H1 (cell line): ENCODE results near the gene MEIOB. TPM values are rescaled to one million over a fixed set of nuclear protein-coding genes. Genes with fewer than 3 reads are reported as not detected.

Source experiments
- CTCF ChIA-PET: fragments of 300-600 bp; sonication (Branson Sonifier 250); formaldehyde crosslinking; loops from one replicate; lab custom pipeline; 2021; ENCODE audit not compliant: partially characterized antibody; lab: Charles Lee
- POLR2A ChIA-PET: fragments of 300-600 bp; sonication (Branson Sonifier 250); formaldehyde crosslinking; loops from one replicate; lab custom pipeline; 2021; ENCODE audit warnings: inconsistent platforms; ENCODE audit not compliant: partially characterized antibody; lab: Charles Lee
- DNase-seq, 2 experiments: peaks; one replicate each; pipeline versions ENCODE4 v3.0.0 to v3.0.0-alpha.2; 2010 to 2022; ENCODE audit warnings: low spot score in 2 of 2, low read depth in 1 of 2, mixed read lengths in 1 of 2
- FAIRE-seq: peaks from 2 replicates; lab custom pipeline; 2011; peaks lifted over from hg19 to GRCh38; lab: Jason Lieb, UNC
- H2AFZ ChIP-seq: 2 replicates; pipeline ENCODE4 v1.8.1; 2012; ENCODE audit warnings: low read length, inconsistent platforms
- H2AK5ac ChIP-seq: 2 replicates; pipeline ENCODE4 v1.6.1; 2013; ENCODE audit warnings: low read depth, low read length
- H2BK120ac ChIP-seq: replicated peaks from 2 replicates; pipeline ENCODE3; 2013; ENCODE audit warnings: low read depth, low read length, inconsistent platforms
- H2BK12ac ChIP-seq: 2 replicates; pipeline ENCODE4 v1.6.1; 2013; ENCODE audit warnings: low read depth, low read length
- H2BK15ac ChIP-seq: 2 replicates; pipeline ENCODE4 v1.6.1; 2013; ENCODE audit warnings: low read length
- H2BK20ac ChIP-seq: 2 replicates; pipeline ENCODE4 v1.6.1; 2013; ENCODE audit warnings: low read length
- H2BK5ac ChIP-seq: 2 replicates; pipeline ENCODE4 v1.6.1; 2013; ENCODE audit warnings: low read depth, low read length
- H3K14ac ChIP-seq: 2 replicates; pipeline ENCODE4 v1.6.1; 2013; ENCODE audit warnings: inconsistent platforms; ENCODE audit not compliant: insufficient read length
- H3K18ac ChIP-seq: 2 replicates; pipeline ENCODE4 v1.6.1; 2013; ENCODE audit warnings: low read length; ENCODE audit errors: extremely low read depth
- H3K23ac ChIP-seq: 2 replicates; pipeline ENCODE4 v1.6.1; 2013; ENCODE audit warnings: inconsistent platforms; ENCODE audit not compliant: insufficient read length
- H3K23me2 ChIP-seq: 2 replicates; pipeline ENCODE4 v1.6.1; 2013; ENCODE audit warnings: low read depth, low read length
- H3K27ac ChIP-seq: 2 replicates; pipeline ENCODE4 v1.6.1; 2011; ENCODE audit warnings: low read depth, low read length, inconsistent platforms
- H3K27me3 ChIP-seq, 4 experiments: replicated peaks in 1 of 4; 1 replicate in 1 of 4; 2 replicates in 3 of 4; pipeline versions ENCODE4 v1.6.1 to v1.8.1; 2011 to 2013; ENCODE audit warnings: low read length in 3 of 4, mild to moderate bottlenecking in 3 of 4, inconsistent platforms in 2 of 4, mixed read lengths in 2 of 4, moderate library complexity in 1 of 4; ENCODE audit not compliant: control insufficient read depth in 3 of 4, insufficient read depth in 3 of 4; ENCODE audit errors: extremely low read depth in 1 of 4
- H3K36me3 ChIP-seq, 4 experiments: 2 replicates each; pipeline versions ENCODE4 v1.6.1 to v1.8.1; 2011 to 2013; ENCODE audit warnings: mild to moderate bottlenecking in 4 of 4, low read length in 3 of 4, moderate library complexity in 2 of 4, control low read depth in 1 of 4, inconsistent platforms in 1 of 4; ENCODE audit not compliant: insufficient read depth in 4 of 4, control insufficient read depth in 2 of 4
- H3K4ac ChIP-seq: replicated peaks from 2 replicates; pipeline ENCODE3; 2013; ENCODE audit warnings: low read length, low read depth, mixed read lengths, inconsistent platforms; ENCODE audit not compliant: insufficient read length
- H3K4me1 ChIP-seq, 4 experiments: replicated peaks in 1 of 4; 1 replicate in 1 of 4; 2 replicates in 3 of 4; pipeline versions ENCODE4 v1.6.1 to v1.8.1; 2011 to 2013; ENCODE audit warnings: low read length in 3 of 4, inconsistent platforms in 2 of 4, mixed read lengths in 1 of 4; ENCODE audit not compliant: insufficient read depth in 4 of 4, control insufficient read depth in 3 of 4
- H3K4me2 ChIP-seq, 2 experiments: 2 replicates each; pipeline versions ENCODE4 v1.6.1 to v1.8.1; 2011 to 2013; ENCODE audit warnings: low read depth in 2 of 2, low read length in 2 of 2, control low read depth in 1 of 2, inconsistent platforms in 1 of 2, mild to moderate bottlenecking in 1 of 2; ENCODE audit not compliant: insufficient read depth in 1 of 2
- H3K4me3 ChIP-seq, 4 experiments: fragments of 200-600, 300-600 bp in 1 of 4; sonication (generic), shearing (Covaris generic), sonication (Bioruptor Twin) in 1 of 4; 2 replicates each; pipeline versions ENCODE4 v1.5.1 to v1.8.1; 2011 to 2016; ENCODE audit warnings: low read length in 4 of 4, low read depth in 3 of 4, control low read depth in 2 of 4, inconsistent platforms in 2 of 4, mild to moderate bottlenecking in 2 of 4, mixed read lengths in 1 of 4, moderate library complexity in 1 of 4; ENCODE audit not compliant: insufficient read depth in 2 of 4; ENCODE audit errors: extremely low read depth in 1 of 4
- H3K56ac ChIP-seq: replicated peaks from 2 replicates; pipeline ENCODE3; 2013; ENCODE audit warnings: low read depth, mild to moderate bottlenecking, mixed read lengths, low read length, inconsistent platforms; ENCODE audit not compliant: insufficient read length
- H3K79me1 ChIP-seq: 2 replicates; pipeline ENCODE4 v1.6.1; 2013; ENCODE audit warnings: low read depth, low read length, control low read depth
- H3K79me2 ChIP-seq, 2 experiments: 2 replicates each; pipeline versions ENCODE4 v1.6.1 to v1.8.1; 2012 to 2013; ENCODE audit warnings: low read length in 2 of 2, mild to moderate bottlenecking in 2 of 2, inconsistent platforms in 1 of 2; ENCODE audit not compliant: insufficient read depth in 2 of 2, control insufficient read depth in 1 of 2
- H3K9ac ChIP-seq, 4 experiments: replicated peaks in 1 of 4; 1 replicate in 1 of 4; 2 replicates in 3 of 4; pipeline versions ENCODE4 v1.6.1 to v1.8.1; 2011 to 2013; ENCODE audit warnings: low read depth in 3 of 4, low read length in 3 of 4, control low read depth in 2 of 4, mild to moderate bottlenecking in 2 of 4, moderate library complexity in 2 of 4, inconsistent platforms in 1 of 4; ENCODE audit errors: extremely low read depth in 1 of 4
- H3K9me3 ChIP-seq, 2 experiments: 2 replicates each; pipeline versions ENCODE4 v1.6.1 to v1.8.1; 2012 to 2013; ENCODE audit warnings: mild to moderate bottlenecking in 2 of 2, moderate library complexity in 2 of 2, control low read depth in 1 of 2, inconsistent platforms in 1 of 2, low read depth in 1 of 2, low read length in 1 of 2, mixed read lengths in 1 of 2; ENCODE audit not compliant: insufficient read depth in 2 of 2
- H4K20me1 ChIP-seq, 2 experiments: replicated peaks in 1 of 2; 2 replicates each; pipeline versions ENCODE3 to v1.8.1; 2011 to 2013; ENCODE audit warnings: inconsistent platforms in 2 of 2, low read length in 2 of 2, mild to moderate bottlenecking in 1 of 2; ENCODE audit not compliant: insufficient read depth in 2 of 2, control insufficient read depth in 1 of 2
- H4K5ac ChIP-seq: 2 replicates; pipeline ENCODE4 v1.6.1; 2013; ENCODE audit warnings: low read length, low read depth, mixed read lengths, inconsistent platforms; ENCODE audit not compliant: insufficient read length
- H4K8ac ChIP-seq: 2 replicates; pipeline ENCODE4 v1.8.0; 2013; ENCODE audit warnings: mild to moderate bottlenecking, moderate library complexity, low read length, inconsistent platforms; ENCODE audit not compliant: insufficient read depth; ENCODE audit errors: extremely low read depth
- H4K91ac ChIP-seq: replicated peaks from 2 replicates; pipeline ENCODE3; 2013; ENCODE audit warnings: low read length, mixed read lengths, inconsistent platforms; ENCODE audit not compliant: insufficient read length
- ATF2 ChIP-seq: IDR thresholded peaks from 2 replicates; pipeline ENCODE4 v1.6.1; 2012; ENCODE audit warnings: low read length, inconsistent platforms
- CTBP2 ChIP-seq: IDR thresholded peaks from 2 replicates; pipeline ENCODE4 v1.7.0; 2011; ENCODE audit warnings: borderline replicate concordance, mild to moderate bottlenecking, moderate library complexity, mixed read lengths, low read length; ENCODE audit not compliant: insufficient read depth, insufficient read length
- E2F6 ChIP-seq: IDR thresholded peaks from 2 replicates; pipeline ENCODE4 v1.6.1; 2012; ENCODE audit warnings: inconsistent platforms
- NANOG ChIP-seq: IDR thresholded peaks from 2 replicates; pipeline ENCODE4 v1.6.1; 2011; ENCODE audit warnings: low read length, low read depth, mild to moderate bottlenecking, inconsistent platforms; ENCODE audit not compliant: insufficient read depth, poor library complexity, severe bottlenecking
- RAD21 ChIP-seq, 2 experiments: IDR thresholded peaks in 1 of 2; conservative IDR thresholded peaks in 1 of 2; 2 replicates each; pipeline ENCODE4 v1.6.1; 2011; ENCODE audit warnings: low read depth in 2 of 2, low read length in 2 of 2, improper control_type of control experiment in 1 of 2, inconsistent platforms in 1 of 2, mild to moderate bottlenecking in 1 of 2, moderate library complexity in 1 of 2
- RBBP5 ChIP-seq: IDR thresholded peaks from 2 replicates; pipeline ENCODE4 v1.7.1; 2012; ENCODE audit warnings: low read depth, mild to moderate bottlenecking, inconsistent platforms, low read length, moderate library complexity, borderline replicate concordance
- SRF ChIP-seq: IDR thresholded peaks from 2 replicates; pipeline ENCODE4 v1.6.1; 2011; ENCODE audit warnings: mild to moderate bottlenecking, low read depth, low read length, moderate library complexity
- WGBS, 2 experiments: shearing (Covaris generic) in 1 of 2; methylation state at CpG; one replicate each; pipeline versions ENCODE4 v1.1.6 to v1.1.7; 2013 to 2015; ENCODE audit warnings: low lambda C conversion rate in 2 of 2, mixed read lengths in 2 of 2, inconsistent platforms in 1 of 2, low coverage in 1 of 2, missing lambda C conversion rate in 1 of 2; ENCODE audit not compliant: insufficient replicate concordance in 2 of 2, insufficient coverage in 1 of 2, insufficient read length in 1 of 2; ENCODE audit errors: extremely low coverage in 1 of 2, missing lambda C conversion rate in 1 of 2; 5-methylcytosine and 5-hydroxymethylcytosine counted together
- polyA plus RNA-seq, 7 experiments: library from polyadenylated mRNA; depleted of rRNA in 3 of 7; stranded (reverse) in 5 of 7; unstranded in 2 of 7; fragments of >200 nt in 5 of 7; fragments of 200-250 nt in 2 of 7; gene quantifications; 1 replicate in 5 of 7; 2 replicates in 1 of 7; 4 replicates in 1 of 7; pipeline versions ENCODE4 v1.2.1 to v1.2.3, GENCODE V29; 2011 to 2013; ENCODE audit warnings: missing spikeins in 2 of 7, mixed read lengths in 2 of 7
- total RNA-seq: library from RNA; stranded (reverse); fragmentation: NEBNext Ultra II Directional; extraction: Animal tissue kit (Norgen Biotek cat#: 25700); gene quantifications from 2 replicates; pipeline ENCODE4 v1.2.1, GENCODE V29; 2021

Gene MEIOB
- total and polyA plus RNA-seq, 2 of the 8 experiments (the other 6 are each of a cell fraction or from before 2014, with no cell fraction given) = 0.63 to 1.1 TPM

- Histone ChIP-seq H3K4ac (no peak overlapping the region), H3K23me2 (no peaks in the 10 kb centered on the region), H4K20me1 (no peaks in the 10 kb centered on the region), H3K9me3 (no peaks in the 10 kb centered on the region), H3K14ac (no peak overlapping the region), H2BK12ac (no peak overlapping the region), H2BK20ac (no peak overlapping the region), H2AFZ (no peak overlapping the region), H3K4me3 (no peak overlapping the region), H3K79me1 (no peaks in the 10 kb centered on the region), H3K79me2 (no peaks in the 10 kb centered on the region), H2BK15ac (no peak overlapping the region), H2BK120ac (no peak overlapping the region), H3K18ac (no peak overlapping the region), H2BK5ac (no peak overlapping the region), H3K27me3 (peaks cover 0 to 4% (median under 1%) of the 10 kb centered on the region in 4 experiments; a peak in 3 of 7 replicates), H3K27ac (no peak overlapping the region), H4K91ac (no peak overlapping the region), H3K36me3 (no peaks in the 10 kb centered on the region), H3K4me2 (no peak overlapping the region), H3K56ac (no peak overlapping the region), H2AK5ac (no peak overlapping the region), H4K8ac (no peak overlapping the region), H3K4me1 (no peaks in the 10 kb centered on the region), H3K23ac (no peak overlapping the region), H3K9ac (no peak overlapping the region; a peak in 1 of 7 replicates), H4K5ac (no peak overlapping the region)
- no peak for FAIRE-seq
- TF ChIP-seq RBBP5 (no peak), ATF2 (no peak), NANOG (no peak), E2F6 (no peak), SRF (no peak), RAD21 (IDR thresholded peaks at IDR 0.05 in 1 of 2, conservative IDR thresholded peaks at IDR 0.05 in 1 of 2; ENCODE audit: low read depth in 2 of 2, low read length in 2 of 2) (no peak), CTBP2 (no peak)
- ChIA-PET POLR2A (no interaction called here), CTCF (interaction anchor here (0.7 kb wide), 1 partner anchor 1115 kb away, joined by 3 read pairs; no protein-coding TSS in a partner anchor)
- DNase-seq = peak in 1 of 2 experiments; percentile 33
- whole genome bisulfite sequencing, 2 experiments = 92% methylated on average over 7 of the region's 7 CpGs; no CpG with 5 or more reads in 1 of the 2 experiments
Observed at GRCh38 chr16:1850981-1851380, 21.0 kb downstream of the MEIOB start.
